Spinal cord (tissue), 10 donors: ENCODE measurements around the gene POTEI. TPM values are rescaled to one million over a fixed set of nuclear protein-coding genes. Genes with fewer than 3 reads are reported as not detected.
"Not testable (repeated sequence)": the region's sequence is repeated elsewhere in the genome, so short reads cannot be mapped to it uniquely, and the experiment has no call there.

Experiments
- DNase-seq, 6 donors: peaks; one replicate each; pipeline versions ENCODE4 v3.0.0 to v3.0.0-alpha.2; 2013 to 2015; ENCODE audit warnings: low spot score in 6 of 6, low read depth in 4 of 6
- H3K27ac ChIP-seq: one replicate; pipeline ENCODE4 v1.5.1; 2013; ENCODE audit warnings: low read depth, low read length, control low read depth
- H3K27me3 ChIP-seq: one replicate; pipeline ENCODE4 v1.6.1; 2013; ENCODE audit warnings: low read length; ENCODE audit not compliant: control insufficient read depth, insufficient read depth
- H3K36me3 ChIP-seq: one replicate; pipeline ENCODE4 v1.6.1; 2013; ENCODE audit warnings: low read length; ENCODE audit not compliant: control insufficient read depth, insufficient read depth
- H3K4me1 ChIP-seq: one replicate; pipeline ENCODE4 v1.6.1; 2013; ENCODE audit warnings: low read length; ENCODE audit not compliant: control insufficient read depth, insufficient read depth
- H3K4me3 ChIP-seq: one replicate; pipeline ENCODE4 v1.5.1; 2013; ENCODE audit warnings: low read depth, low read length, control low read depth
- H3K9me3 ChIP-seq: one replicate; pipeline ENCODE4 v1.6.1; 2013; ENCODE audit warnings: low read length; ENCODE audit not compliant: control insufficient read depth, insufficient read depth
- WGBS: methylation state at CpG from one replicate; pipeline ENCODE4 v1.1.5; 2013; ENCODE audit warnings: missing lambda C conversion rate; ENCODE audit not compliant: insufficient coverage; 5-methylcytosine and 5-hydroxymethylcytosine counted together
- polyA plus RNA-seq, 2 donors: library from polyadenylated mRNA; unstranded; fragments of 120-200 nt; gene quantifications; one replicate each; pipeline ENCODE4 v1.2.1, GENCODE V29; 2013; ENCODE audit not compliant: insufficient read length in 2 of 2
- total RNA-seq, 2 donors: library from RNA; depleted of rRNA in 1 of 2; stranded (reverse); fragments of 120-200 nt in 1 of 2; fragments of >200 nt in 1 of 2; gene quantifications; one replicate each; pipeline versions ENCODE4 v1.2.3 to v1.2.4, GENCODE V29; 2013 to 2014
- donor health status: healthy.

Gene POTEI
- total and polyA plus RNA-seq, 4 donors = 0.59 to 1.1 (median 0.83) TPM

GRCh38 chr2:130510807-130511746, 1.9 kb upstream of the POTEI start:
- not testable (repeated sequence) for H3K36me3 ChIP-seq, H3K4me3 ChIP-seq, DNase-seq, H3K27me3 ChIP-seq, H3K9me3 ChIP-seq, H3K27ac ChIP-seq, H3K4me1 ChIP-seq
- WGBS = no CpG with 5 or more reads among the region's 31 CpGs

GRCh38 chr2:130491073-130491472, 18.1 kb downstream of the POTEI start:
- not testable (repeated sequence) for H3K36me3 ChIP-seq, H3K27ac ChIP-seq, H3K9me3 ChIP-seq, H3K27me3 ChIP-seq, H3K4me1 ChIP-seq, DNase-seq, H3K4me3 ChIP-seq
- no CpG with 5 or more reads among the region's 4 CpGs for whole genome bisulfite sequencing

- not testable (repeated sequence) for H3K36me3 ChIP-seq, H3K4me1 ChIP-seq, H3K27ac ChIP-seq, H3K9me3 ChIP-seq, H3K4me3 ChIP-seq, H3K27me3 ChIP-seq, DNase-seq
- WGBS = 93% methylated on average over 3 of the region's 6 CpGs
Measured at GRCh38 chr2:130455413-130455812, 53.7 kb downstream of the POTEI start.

GRCh38 chr2:130454712-130455083, 54.4 kb downstream of the POTEI start:
- not testable (repeated sequence) for H3K4me1 ChIP-seq, H3K36me3 ChIP-seq

GRCh38 chr2:130453955-130454711, 55.0 kb downstream of the POTEI start:
- not testable (repeated sequence) for H3K36me3 ChIP-seq, H3K27me3 ChIP-seq, DNase-seq, H3K27ac ChIP-seq, H3K9me3 ChIP-seq, H3K4me3 ChIP-seq, H3K4me1 ChIP-seq
- 88% methylated on average over 6 of the region's 13 CpGs for WGBS

More at GRCh38 chr2:130454712-130455083, 54.4 kb downstream of the POTEI start:
- not testable (repeated sequence) for H3K27me3 ChIP-seq, H3K4me3 ChIP-seq, H3K9me3 ChIP-seq, DNase-seq, H3K27ac ChIP-seq
- 93% methylated on average over 4 of the region's 6 CpGs for WGBS

GRCh38 chr2:130452897-130453296, 56.2 kb downstream of the POTEI start:
- H3K4me3 ChIP-seq, H3K36me3 ChIP-seq, H3K27ac ChIP-seq, H3K27me3 ChIP-seq, H3K9me3 ChIP-seq, DNase-seq, H3K4me1 ChIP-seq: not testable (repeated sequence)
- WGBS = 90% methylated on average over 2 of the region's 5 CpGs

GRCh38 chr2:130451823-130452222, 57.3 kb downstream of the POTEI start:
- not testable (repeated sequence) for H3K36me3 ChIP-seq, H3K27ac ChIP-seq, H3K4me1 ChIP-seq, H3K27me3 ChIP-seq, DNase-seq, H3K9me3 ChIP-seq, H3K4me3 ChIP-seq
- WGBS = 94% methylated on average over 6 of the region's 10 CpGs

- not testable (repeated sequence) for H3K4me3 ChIP-seq, H3K27ac ChIP-seq, H3K36me3 ChIP-seq, H3K27me3 ChIP-seq, H3K4me1 ChIP-seq, H3K9me3 ChIP-seq, DNase-seq
- 75% methylated on average over 2 of the region's 3 CpGs for WGBS
Measured at GRCh38 chr2:130451278-130451677, 57.9 kb downstream of the POTEI start.

GRCh38 chr2:130450366-130450765, 58.8 kb downstream of the POTEI start:
- WGBS = 60% methylated on average over 1 of the region's 7 CpGs
- H3K9me3 ChIP-seq = not testable (repeated sequence)

More at GRCh38 chr2:130450366-130450765, 58.8 kb downstream of the POTEI start:
- not testable (repeated sequence) for H3K27ac ChIP-seq, H3K4me1 ChIP-seq, DNase-seq, H3K27me3 ChIP-seq, H3K36me3 ChIP-seq, H3K4me3 ChIP-seq
